ENCODE results near the gene ACVR1. TPM values are rescaled to one million over a fixed set of nuclear protein-coding genes. Genes with fewer than 3 reads are reported as not detected.
"Not testable (repeated sequence)": the region's sequence is repeated elsewhere in the genome, so short reads cannot be mapped to it uniquely, and the experiment has no call there.

Gene ACVR1
- total RNA-seq, 1 donor from 2014 or later, result 28.9 TPM

- ATAC-seq (ENCODE audit: poor library complexity), result no peak
- DNase-seq, result no peak
- intact Hi-C loops (cut with DNase I), result no loop called here
These were observed 21.2 kb upstream of the ACVR1 start for GRCh38 chr2:157897106-157897971.

- ATAC-seq (ENCODE audit: poor library complexity) (no peak), DNase-seq (no peak)
- intact Hi-C loops (cut with DNase I), result no loop called here
These were observed 19.4 kb upstream of the ACVR1 start for GRCh38 chr2:157895531-157895930.

- intact Hi-C loops (cut with DNase I), result no loop called here
These were observed 18.7 kb upstream of the ACVR1 start for GRCh38 chr2:157894694-157895435.

GRCh38 chr2:157893611-157894010 is 17.5 kb upstream of the ACVR1 start:
- no peak for ATAC-seq (ENCODE audit: poor library complexity)
- intact Hi-C loops (cut with DNase I), result no loop called here

More at GRCh38 chr2:157894694-157895435, 18.7 kb upstream of the ACVR1 start:
- ATAC-seq (ENCODE audit: poor library complexity) (no peak), DNase-seq (no peak)

GRCh38 chr2:157891643-157892041 is 15.5 kb upstream of the ACVR1 start:
- intact Hi-C loops (cut with DNase I), result no loop called here

More at GRCh38 chr2:157893611-157894010, 17.5 kb upstream of the ACVR1 start:
- no peak for DNase-seq

GRCh38 chr2:157890969-157891642 is 15.0 kb upstream of the ACVR1 start:
- intact Hi-C loops (cut with DNase I), result no loop called here
- DNase-seq (no peak), ATAC-seq (ENCODE audit: poor library complexity) (no peak)

More at GRCh38 chr2:157891643-157892041, 15.5 kb upstream of the ACVR1 start:
- DNase-seq (no peak), ATAC-seq (ENCODE audit: poor library complexity) (no peak)

- intact Hi-C loops (cut with DNase I), result no loop called here
- ATAC-seq (ENCODE audit: poor library complexity) (no peak), DNase-seq (no peak)
These were observed 11.8 kb upstream of the ACVR1 start for GRCh38 chr2:157887946-157888345.

- DNase-seq; intact Hi-C loops (cut with DNase I); ATAC-seq (ENCODE audit: poor library complexity): not testable (repeated sequence)
These were observed 8.4 kb upstream of the ACVR1 start for GRCh38 chr2:157884533-157884932.

GRCh38 chr2:157880927-157881326 is 4.8 kb upstream of the ACVR1 start:
- intact Hi-C loops (cut with DNase I), result no loop called here
- DNase-seq (no peak), ATAC-seq (ENCODE audit: poor library complexity) (no peak)

- intact Hi-C loops (cut with DNase I), result loop anchor here (5.0 to 10.0 kb wide), 2 partner anchors 96 to 117 kb away; no protein-coding TSS in a partner anchor
- DNase-seq (no peak), ATAC-seq (ENCODE audit: poor library complexity) (no peak)
These were observed 1.8 kb upstream of the ACVR1 start for GRCh38 chr2:157877761-157878400.

- ATAC-seq (ENCODE audit: poor library complexity), result no peak
- DNase-seq, result no peak
- intact Hi-C loops (cut with DNase I), result loop anchor here (5.0 to 10.0 kb wide), 2 partner anchors 94 to 118 kb away; no protein-coding TSS in a partner anchor
These were observed 632 bp upstream of the ACVR1 start for GRCh38 chr2:157876786-157877138.

- intact Hi-C loops (cut with DNase I), result loop anchor here (5.0 to 10.0 kb wide), 2 partner anchors 93 to 119 kb away; no protein-coding TSS in a partner anchor
- DNase-seq (peak; percentile 72), ATAC-seq (ENCODE audit: poor library complexity) (peak; percentile 56)
These were observed 477 bp downstream of the ACVR1 start for GRCh38 chr2:157875641-157876065.

GRCh38 chr2:157874997-157875640 is 1.0 kb downstream of the ACVR1 start:
- intact Hi-C loops (cut with DNase I), result loop anchor here (5.0 to 10.0 kb wide), 2 partner anchors 93 to 120 kb away; no protein-coding TSS in a partner anchor
- ATAC-seq (ENCODE audit: poor library complexity), result peak; percentile 8
- peak; percentile 59 for DNase-seq

- DNase-seq, result peak; percentile 60
- intact Hi-C loops (cut with DNase I), result loop anchor here (10.0 kb wide), 1 partner anchor 120 kb away; no protein-coding TSS in a partner anchor
- ATAC-seq (ENCODE audit: poor library complexity), result no peak
These were observed 1.8 kb downstream of the ACVR1 start for GRCh38 chr2:157874348-157874747.

GRCh38 chr2:157872791-157873190 is 3.3 kb downstream of the ACVR1 start:
- DNase-seq, result no peak
- intact Hi-C loops (cut with DNase I), result loop anchor here (10.0 kb wide), 1 partner anchor 122 kb away; no protein-coding TSS in a partner anchor
- ATAC-seq (ENCODE audit: poor library complexity), result no peak

GRCh38 chr2:157871415-157871814 is 4.7 kb downstream of the ACVR1 start:
- no peak for DNase-seq
- intact Hi-C loops (cut with DNase I), result loop anchor here (10.0 kb wide), 1 partner anchor 123 kb away; no protein-coding TSS in a partner anchor

GRCh38 chr2:157868993-157869392 is 7.1 kb downstream of the ACVR1 start:
- DNase-seq, result no peak
- intact Hi-C loops (cut with DNase I), result no loop called here

More at GRCh38 chr2:157871415-157871814, 4.7 kb downstream of the ACVR1 start:
- no peak for ATAC-seq (ENCODE audit: poor library complexity)

GRCh38 chr2:157867703-157868102 is 8.4 kb downstream of the ACVR1 start:
- DNase-seq (no peak), ATAC-seq (ENCODE audit: poor library complexity) (no peak)
- intact Hi-C loops (cut with DNase I), result no loop called here

More at GRCh38 chr2:157868993-157869392, 7.1 kb downstream of the ACVR1 start:
- no peak for ATAC-seq (ENCODE audit: poor library complexity)
